IMR-90 (cell line): ENCODE results near the gene OPRM1. TPM values are rescaled to one million over a fixed set of nuclear protein-coding genes. Genes with fewer than 3 reads are reported as not detected.

Experiments
- ATAC-seq: fragments of 200-7000 bp; cut with Tn5 transposase; 2 replicates; pipeline ENCODE4 v1.9.1; 2020; ENCODE audit warnings: low read depth, mild to moderate bottlenecking, moderate library complexity
- BruUV-seq: library from RNA; stranded (reverse); fragments of 400-500 nt; replicated peaks from 2 replicates; lab custom pipeline; 2021; lab: Mats Ljungman, UMichigan
- CTCF ChIA-PET: fragments of 300-600 bp; formaldehyde crosslinking; extraction: SDS; loops from one replicate; lab custom pipeline; 2021; ENCODE audit warnings: antibody characterized with exemption; lab: Yijun Ruan, JAX
- POLR2A ChIA-PET: fragments of 300-600 bp; sonication (Branson Sonifier 250); formaldehyde crosslinking; loops from one replicate; lab custom pipeline; 2022; ENCODE audit warnings: antibody characterized with exemption; ENCODE audit not compliant: unreplicated experiment; lab: Charles Lee
- DNase-seq: peaks from one replicate; pipeline ENCODE4 v3.0.0; 2013
- H2AFZ ChIP-seq: replicated peaks from 2 replicates; pipeline ENCODE3; 2013; ENCODE audit warnings: low read length, mild to moderate bottlenecking; ENCODE audit not compliant: poor library complexity
- H2AK5ac ChIP-seq: 2 replicates; pipeline ENCODE4 v1.6.1; 2013; ENCODE audit warnings: low read depth, low read length, inconsistent platforms
- H2AK9ac ChIP-seq: replicated peaks from 2 replicates; pipeline ENCODE3; 2013; ENCODE audit warnings: mild to moderate bottlenecking, low read depth, low read length, moderate library complexity; ENCODE audit not compliant: poor library complexity
- H2BK120ac ChIP-seq: 2 replicates; pipeline ENCODE4 v1.6.1; 2013; ENCODE audit warnings: low read depth, low read length, inconsistent platforms
- H2BK15ac ChIP-seq: 3 replicates; pipeline ENCODE4 v1.6.1; 2013; ENCODE audit warnings: low read depth, low read length, inconsistent platforms
- H2BK20ac ChIP-seq: 2 replicates; pipeline ENCODE4 v1.6.1; 2013; ENCODE audit warnings: low read depth, mild to moderate bottlenecking, inconsistent platforms, low read length, moderate library complexity
- H2BK5ac ChIP-seq: 2 replicates; pipeline ENCODE4 v1.6.1; 2013; ENCODE audit warnings: mild to moderate bottlenecking, low read depth, low read length, inconsistent platforms; ENCODE audit not compliant: poor library complexity, severe bottlenecking
- H3K14ac ChIP-seq: replicated peaks from 2 replicates; pipeline ENCODE4 v1.6.1; 2013; ENCODE audit warnings: low read depth, low read length, inconsistent platforms
- H3K18ac ChIP-seq: 2 replicates; pipeline ENCODE4 v1.6.1; 2013; ENCODE audit warnings: low read depth, low read length, control low read depth
- H3K23ac ChIP-seq: 2 replicates; pipeline ENCODE4 v1.6.1; 2013; ENCODE audit warnings: low read depth, low read length, inconsistent platforms
- H3K27ac ChIP-seq: 2 replicates; pipeline ENCODE4 v1.5.1; 2013; ENCODE audit warnings: mild to moderate bottlenecking, control low read depth, low read length; ENCODE audit not compliant: insufficient read depth
- H3K27me3 ChIP-seq: 2 replicates; pipeline ENCODE4 v1.6.1; 2013; ENCODE audit warnings: low read length; ENCODE audit not compliant: control insufficient read depth, insufficient read depth
- H3K36me3 ChIP-seq: 2 replicates; pipeline ENCODE4 v1.6.1; 2013; ENCODE audit warnings: low read length, mixed read lengths; ENCODE audit not compliant: control insufficient read depth, insufficient read depth
- H3K4ac ChIP-seq: 2 replicates; pipeline ENCODE4 v1.6.1; 2013; ENCODE audit warnings: low read depth, low read length, inconsistent platforms
- H3K4me1 ChIP-seq: 2 replicates; pipeline ENCODE4 v1.6.1; 2013; ENCODE audit warnings: low read length, mixed read lengths; ENCODE audit not compliant: control insufficient read depth, insufficient read depth
- H3K4me2 ChIP-seq: 2 replicates; pipeline ENCODE4 v1.6.1; 2013; ENCODE audit warnings: low read depth, mild to moderate bottlenecking, control low read depth, low read length, moderate library complexity
- H3K4me3 ChIP-seq: 2 replicates; pipeline ENCODE4 v1.5.1; 2013; ENCODE audit warnings: low read depth, mild to moderate bottlenecking, control low read depth, low read length, moderate library complexity; ENCODE audit not compliant: insufficient read depth
- H3K56ac ChIP-seq: 2 replicates; pipeline ENCODE4 v1.6.1; 2013; ENCODE audit warnings: low read length, inconsistent platforms; ENCODE audit not compliant: insufficient read depth; ENCODE audit errors: extremely low read depth
- H3K79me1 ChIP-seq, 2 experiments: 2 replicates each; pipeline ENCODE4 v1.6.1; 2013; ENCODE audit warnings: low read length in 2 of 2, inconsistent platforms in 1 of 2, low read depth in 1 of 2
- H3K9ac ChIP-seq: 2 replicates; pipeline ENCODE4 v1.6.1; 2013; ENCODE audit warnings: low read depth, low read length, control low read depth
- H3K9me1 ChIP-seq: 2 replicates; pipeline ENCODE4 v1.6.1; 2013; ENCODE audit warnings: low read length, inconsistent platforms; ENCODE audit not compliant: insufficient read depth
- H3K9me3 ChIP-seq: 2 replicates; pipeline ENCODE4 v1.6.1; 2013; ENCODE audit warnings: low read length; ENCODE audit not compliant: control insufficient read depth, insufficient read depth
- H4K20me1 ChIP-seq: 2 replicates; pipeline ENCODE4 v1.6.1; 2013; ENCODE audit warnings: low read length, inconsistent platforms; ENCODE audit not compliant: insufficient read depth
- H4K5ac ChIP-seq: 2 replicates; pipeline ENCODE4 v1.6.1; 2013; ENCODE audit warnings: mild to moderate bottlenecking, low read depth, low read length, control low read depth
- H4K8ac ChIP-seq, 2 experiments: 2 replicates each; pipeline ENCODE4 v1.6.1; 2013; ENCODE audit warnings: low read depth in 2 of 2, low read length in 2 of 2, control low read depth in 1 of 2, inconsistent platforms in 1 of 2
- H4K91ac ChIP-seq: 2 replicates; pipeline ENCODE4 v1.6.1; 2013; ENCODE audit warnings: low read depth, low read length, inconsistent platforms; ENCODE audit not compliant: insufficient read depth
- BHLHE40 ChIP-seq: fragments of 150-350 bp; IDR thresholded peaks from 2 replicates; pipeline ENCODE4 v1.6.1; 2016; ENCODE audit warnings: mild to moderate bottlenecking, low read depth, low read length
- CEBPB ChIP-seq: IDR thresholded peaks from 2 replicates; pipeline ENCODE4 v1.6.1; 2012; ENCODE audit warnings: low read depth, low read length, improper control_type of control experiment
- CHD1 ChIP-seq: IDR thresholded peaks from 2 replicates; pipeline ENCODE4 v1.6.1; 2012; ENCODE audit warnings: low read depth, low read length, improper control_type of control experiment
- CTCF ChIP-seq: conservative IDR thresholded peaks from 2 replicates; pipeline ENCODE4 v1.5.1; 2012; ENCODE audit warnings: mild to moderate bottlenecking, low read depth, low read length, improper control_type of control experiment
- ELK1 ChIP-seq: fragments of 150-350 bp; IDR thresholded peaks from 2 replicates; pipeline ENCODE4 v1.6.1; 2016; ENCODE audit warnings: low read depth, mild to moderate bottlenecking, low read length, moderate library complexity, borderline replicate concordance
- MAFK ChIP-seq: IDR thresholded peaks from 2 replicates; pipeline ENCODE4 v1.6.1; 2012; ENCODE audit warnings: low read depth, low read length, improper control_type of control experiment
- MAZ ChIP-seq: IDR thresholded peaks from 2 replicates; pipeline ENCODE4 v1.6.1; 2012; ENCODE audit warnings: low read depth, mild to moderate bottlenecking, low read length, improper control_type of control experiment, moderate library complexity, borderline replicate concordance
- MXI1 ChIP-seq: IDR thresholded peaks from 2 replicates; pipeline ENCODE4 v1.6.1; 2012; ENCODE audit warnings: low read depth, mild to moderate bottlenecking, low read length, moderate library complexity, borderline replicate concordance
- NFE2L2 ChIP-seq: fragments of 150-350 bp; IDR thresholded peaks from 2 replicates; pipeline ENCODE4 v1.6.1; 2016; ENCODE audit warnings: low read depth, mild to moderate bottlenecking, low read length
- POLR2A ChIP-seq: IDR thresholded peaks from 2 replicates; pipeline ENCODE4 v1.6.1; 2012; ENCODE audit warnings: mild to moderate bottlenecking, low read depth, low read length
- RAD21 ChIP-seq: IDR thresholded peaks from 2 replicates; pipeline ENCODE4 v1.6.1; 2012; ENCODE audit warnings: low read length, improper control_type of control experiment
- RCOR1 ChIP-seq: IDR thresholded peaks from 2 replicates; pipeline ENCODE4 v1.6.1; 2012; ENCODE audit warnings: mild to moderate bottlenecking, low read length, improper control_type of control experiment; ENCODE audit not compliant: insufficient replicate concordance
- RFX5 ChIP-seq: IDR thresholded peaks from 2 replicates; pipeline ENCODE4 v1.8.0; 2012; ENCODE audit warnings: low read depth, mild to moderate bottlenecking, low read length, moderate library complexity
- WGBS, 2 experiments: methylation state at CpG; one replicate each; pipeline versions ENCODE4 v1.1.5 to v1.1.7; 2013; ENCODE audit warnings: missing lambda C conversion rate in 2 of 2; ENCODE audit not compliant: insufficient read length in 1 of 2; ENCODE audit errors: extremely low coverage in 2 of 2; 5-methylcytosine and 5-hydroxymethylcytosine counted together
- dilution Hi-C: fragments of 300-500 bp; cut with HindIII; formaldehyde crosslinking; loops from one replicate; pipeline ENCODE4 v1.14.3; 2018; ENCODE audit warnings: low sequenced_read_pairs; ENCODE audit not compliant: unreplicated experiment
- in situ Hi-C: fragments of 300-500 bp; cut with MboI; formaldehyde crosslinking; loops from 3 replicates; pipeline ENCODE4 v1.14.3; 2019; ENCODE audit warnings: low sequenced_read_pairs, inconsistent platforms, mixed read lengths
- intact Hi-C: fragments of 100-400 bp; cut with micrococcal nuclease; formaldehyde crosslinking; loops from 2 replicates; pipeline ENCODE4 v1.10.0; 2022
- polyA plus RNA-seq, 3 experiments: library from polyadenylated mRNA; depleted of rRNA; stranded (reverse); fragments of >200 nt; gene quantifications; 2 replicates each; pipeline ENCODE4 v1.2.3, GENCODE V29; 2012; ENCODE audit warnings: low replicate concordance in 1 of 3
- total RNA-seq: library from RNA; depleted of rRNA; stranded (reverse); fragments of >200 nt; gene quantifications from 2 replicates; pipeline ENCODE4 v1.2.3, GENCODE V29; 2012

OPRM1 gene
- total and polyA plus RNA-seq, 2 of the 4 experiments (the other 2 are of a cell fraction), result not detected

GRCh38 chr6:154117485-154117884 is 78.4 kb downstream of the OPRM1 start:
- H2BK5ac ChIP-seq, result no peak overlapping the region
- H3K18ac ChIP-seq, result no peak overlapping the region
- H2BK20ac ChIP-seq, result no peak overlapping the region
- DNase-seq (no peak), ATAC-seq (no peak)
- H3K4me2 ChIP-seq, result no peak overlapping the region
- H3K9me1 ChIP-seq, result no peaks in the 10 kb centered on the region
- no peak overlapping the region for H2AK5ac ChIP-seq
- H2BK120ac ChIP-seq, result no peak overlapping the region
- H3K4me3 ChIP-seq, result no peak overlapping the region
- no peaks in the 10 kb centered on the region for H3K36me3 ChIP-seq
- H3K4ac ChIP-seq, result no peak overlapping the region
- in situ Hi-C loops (no loop called here), dilution Hi-C loops (no loop called here), intact Hi-C loops (no loop called here)
- no peak overlapping the region for H2AK9ac ChIP-seq
- H4K91ac ChIP-seq, result no peak overlapping the region
- H3K27me3 ChIP-seq, result no peaks in the 10 kb centered on the region
- no peaks in the 10 kb centered on the region for H4K20me1 ChIP-seq
- H3K4me1 ChIP-seq, result no peaks in the 10 kb centered on the region
- H4K5ac ChIP-seq, result no peak overlapping the region
- H2BK15ac ChIP-seq, result no peak overlapping the region
- POLR2A ChIA-PET, result no interaction called here
- H3K79me1 ChIP-seq, result no peaks in the 10 kb centered on the region
- CTCF ChIA-PET, result no interaction called here
- H3K14ac ChIP-seq, result no peak overlapping the region
- BruUV-seq, result no TSS peak
- no peak overlapping the region for H3K27ac ChIP-seq
- no peaks in the 10 kb centered on the region for H3K9me3 ChIP-seq
- no CpG with 5 or more reads among the region's 4 CpGs for WGBS, 2 experiments
- H3K56ac ChIP-seq, result no peak overlapping the region
- no peak overlapping the region for H3K9ac ChIP-seq
- no peak overlapping the region for H2AFZ ChIP-seq
- H4K8ac ChIP-seq, result no peak overlapping the region
- H3K23ac ChIP-seq, result no peak overlapping the region
- TF ChIP-seq RAD21, result no peak
- TF ChIP-seq MAZ, result no peak
- no peak for TF ChIP-seq BHLHE40
- no peak for TF ChIP-seq MAFK
- no peak for TF ChIP-seq MXI1
- TF ChIP-seq ELK1, result no peak
- TF ChIP-seq CTCF, result no peak
- TF ChIP-seq RCOR1, result no peak
- TF ChIP-seq RFX5, result no peak
- no peak for TF ChIP-seq NFE2L2
- no peak for TF ChIP-seq POLR2A
- TF ChIP-seq CHD1, result no peak
- no peak for TF ChIP-seq CEBPB
